OCI-LY7 (cell line): Measurements from ENCODE around the gene ERBB2. TPM values are rescaled to one million over a fixed set of nuclear protein-coding genes. Genes with fewer than 3 reads are reported as not detected.
A peak's percentile ranks its signal among the peaks of the same experiment; 100 is the strongest.

Experiments
- BruUV-seq: library from RNA; stranded (reverse); fragments of 400-500 nt; replicated peaks from 2 replicates; lab custom pipeline; 2021; lab: Mats Ljungman, UMichigan
- CTCF ChIA-PET: fragments of 300-600 bp; sonication (Branson Sonifier 250); formaldehyde crosslinking; loops from one replicate; lab custom pipeline; 2022; ENCODE audit warnings: antibody characterized with exemption; ENCODE audit not compliant: unreplicated experiment; lab: Charles Lee
- POLR2A ChIA-PET: fragments of 300-600 bp; sonication (Branson Sonifier 250); formaldehyde crosslinking; loops from one replicate; lab custom pipeline; 2022; ENCODE audit warnings: antibody characterized with exemption; lab: Charles Lee
- DNase-seq: peaks from one replicate; pipeline ENCODE4 v3.0.0-alpha.2; 2015; ENCODE audit warnings: low spot score
- H2AFZ ChIP-seq: fragments of 200-600 bp; sonication (generic), shearing (Covaris generic); 2 replicates; pipeline ENCODE4 v1.6.1; 2014; ENCODE audit warnings: mild to moderate bottlenecking, antibody characterized with exemption, low read length, moderate library complexity
- H3K27ac ChIP-seq: fragments of 200-600 bp; sonication (generic); 2 replicates; pipeline ENCODE4 v1.5.1; 2014; ENCODE audit warnings: mixed run types, low read depth, mild to moderate bottlenecking, moderate library complexity, low read length, inconsistent platforms; ENCODE audit not compliant: poor library complexity, severe bottlenecking
- H3K36me3 ChIP-seq: fragments of 200-600 bp; sonication (generic); 2 replicates; pipeline ENCODE4 v1.6.1; 2014; ENCODE audit warnings: mild to moderate bottlenecking, antibody characterized with exemption, low read length, moderate library complexity, mixed read lengths; ENCODE audit not compliant: insufficient read depth
- H3K4me1 ChIP-seq: fragments of 200-600 bp; sonication (generic); 2 replicates; pipeline ENCODE4 v1.5.1; 2014; ENCODE audit warnings: mild to moderate bottlenecking, low read length; ENCODE audit not compliant: insufficient read depth, poor library complexity, severe bottlenecking
- H3K4me2 ChIP-seq: fragments of 200-600 bp; sonication (generic); 2 replicates; pipeline ENCODE4 v1.6.1; 2014; ENCODE audit warnings: mild to moderate bottlenecking, low read length
- H3K4me3 ChIP-seq: fragments of 200-600 bp; sonication (generic); 2 replicates; pipeline ENCODE4 v1.5.1; 2014; ENCODE audit warnings: mild to moderate bottlenecking, low read depth, low read length; ENCODE audit not compliant: poor library complexity, severe bottlenecking
- H3K79me2 ChIP-seq: fragments of 200-600 bp; sonication (generic); 2 replicates; pipeline ENCODE4 v1.6.1; 2016; ENCODE audit warnings: low read depth, mild to moderate bottlenecking, low read length, moderate library complexity, mixed read lengths; ENCODE audit not compliant: insufficient read depth
- H3K9me2 ChIP-seq: fragments of 200-600 bp; sonication (generic); 2 replicates; pipeline ENCODE4 v1.6.1; 2016; ENCODE audit warnings: mild to moderate bottlenecking, low read length, mixed read lengths; ENCODE audit not compliant: insufficient read depth
- H3K9me3 ChIP-seq: fragments of 200-600 bp; sonication (generic); 2 replicates; pipeline ENCODE4 v1.6.1; 2014; ENCODE audit warnings: mild to moderate bottlenecking, mixed run types, low read length, mixed read lengths
- H4K20me1 ChIP-seq: fragments of 200-600 bp; sonication (generic); 2 replicates; pipeline ENCODE4 v1.6.1; 2014; ENCODE audit warnings: mild to moderate bottlenecking, antibody characterized with exemption, low read length, moderate library complexity, mixed read lengths; ENCODE audit not compliant: insufficient read depth
- EZH2phosphoT487 ChIP-seq: fragments of 200-600 bp; sonication (generic); IDR thresholded peaks from 2 replicates; pipeline ENCODE4 v1.6.1; 2018; ENCODE audit warnings: low read depth, borderline replicate concordance, mild to moderate bottlenecking, mixed run types, antibody characterized with exemption, low read length, moderate library complexity, mixed read lengths
- intact Hi-C: fragments of 100-400 bp; cut with micrococcal nuclease; formaldehyde crosslinking; loops from one replicate; pipeline ENCODE4 v1.10.0; 2022; ENCODE audit not compliant: unreplicated experiment
- total RNA-seq, 2 experiments: library from RNA; depleted of rRNA in 1 of 2; stranded (reverse); fragments of >200 nt in 1 of 2; shearing (Covaris generic) in 1 of 2; gene quantifications; 2 replicates each; pipeline ENCODE4 v1.2.3, GENCODE V29; 2014 to 2022
- TF ChIP-seq, protein P1 (sequence below): fragments of 200-600 bp; sonication (generic); conservative IDR thresholded peaks from 2 replicates; pipeline ENCODE4 v1.5.1; 2014; ENCODE audit warnings: mild to moderate bottlenecking, antibody characterized with exemption, low read length, moderate library complexity, mixed read lengths

Gene ERBB2
- total RNA-seq, 2 experiments from 2014 or later, result 6.5 to 11.4 TPM

DNA sequence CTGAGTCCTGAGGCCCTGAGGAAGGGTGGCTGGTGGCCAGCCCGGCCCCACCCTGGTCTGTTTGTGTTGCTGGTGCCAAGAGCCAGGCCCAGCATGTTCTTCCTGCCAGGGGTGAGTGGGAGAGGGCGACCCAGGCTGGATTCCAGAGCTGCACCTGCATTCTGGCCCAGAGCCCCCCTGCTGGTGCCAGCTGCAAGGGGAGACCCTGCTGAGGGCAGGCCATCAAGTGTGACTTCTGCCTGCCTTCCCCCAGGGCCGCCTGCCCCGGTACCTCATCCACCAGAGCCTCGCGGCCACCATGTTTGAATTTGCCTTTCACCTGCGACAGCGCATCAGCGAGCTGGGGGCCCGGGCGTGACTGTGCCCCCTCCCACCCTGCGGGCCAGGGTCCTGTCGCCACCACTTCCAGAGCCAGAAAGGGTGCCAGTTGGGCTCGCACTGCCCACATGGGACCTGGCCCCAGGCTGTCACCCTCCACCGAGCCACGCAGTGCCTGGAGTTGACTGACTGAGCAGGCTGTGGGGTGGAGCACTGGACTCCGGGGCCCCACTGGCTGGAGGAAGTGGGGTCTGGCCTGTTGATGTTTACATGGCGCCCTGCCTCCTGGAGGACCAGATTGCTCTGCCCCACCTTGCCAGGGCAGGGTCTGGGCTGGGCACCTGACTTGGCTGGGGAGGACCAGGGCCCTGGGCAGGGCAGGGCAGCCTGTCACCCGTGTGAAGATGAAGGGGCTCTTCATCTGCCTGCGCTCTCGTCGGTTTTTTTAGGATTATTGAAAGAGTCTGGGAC lies 37.1 kb upstream of the ERBB2 start:
- no peak for DNase-seq
- H3K9me3 ChIP-seq, result no peaks in the 10 kb centered on the region
- H3K4me2 ChIP-seq, result no peak overlapping the region
- intact Hi-C loops, result no loop called here
- H4K20me1 ChIP-seq, result no peaks in the 10 kb centered on the region
- H3K4me3 ChIP-seq, result no peak overlapping the region
- H3K9me2 ChIP-seq, result no peaks in the 10 kb centered on the region
- POLR2A ChIA-PET, result no interaction called here
- H3K79me2 ChIP-seq, result no peaks in the 10 kb centered on the region
- BruUV-seq, result TSS peak; percentile 81
- H3K36me3 ChIP-seq, result peaks cover 28% of the 10 kb centered on the region; the same call in 1 of the 2 replicates
- H2AFZ ChIP-seq, result no peak overlapping the region
- H3K4me1 ChIP-seq, result peaks cover 4% of the 10 kb centered on the region
- H3K27ac ChIP-seq, result no peak overlapping the region
- CTCF ChIA-PET, result no interaction called here
- no peak for TF ChIP-seq EZH2phosphoT487

- Histone ChIP-seq H3K79me2 (no peaks in the 10 kb centered on the region), H3K27ac (no peak overlapping the region), H3K4me2 (no peak overlapping the region), H3K4me3 (no peak overlapping the region), H3K4me1 (peaks cover 4% of the 10 kb centered on the region), H3K9me2 (no peaks in the 10 kb centered on the region), H3K9me3 (no peaks in the 10 kb centered on the region), H4K20me1 (no peaks in the 10 kb centered on the region), H3K36me3 (peaks cover 25% of the 10 kb centered on the region; the same call in 1 of the 2 replicates), H2AFZ (no peak overlapping the region)
- POLR2A ChIA-PET, result no interaction called here
- intact Hi-C loops, result no loop called here
- CTCF ChIA-PET, result no interaction called here
- DNase-seq, result no peak
- no peak for TF ChIP-seq EZH2phosphoT487
- TF ChIP-seq, protein P1, sequence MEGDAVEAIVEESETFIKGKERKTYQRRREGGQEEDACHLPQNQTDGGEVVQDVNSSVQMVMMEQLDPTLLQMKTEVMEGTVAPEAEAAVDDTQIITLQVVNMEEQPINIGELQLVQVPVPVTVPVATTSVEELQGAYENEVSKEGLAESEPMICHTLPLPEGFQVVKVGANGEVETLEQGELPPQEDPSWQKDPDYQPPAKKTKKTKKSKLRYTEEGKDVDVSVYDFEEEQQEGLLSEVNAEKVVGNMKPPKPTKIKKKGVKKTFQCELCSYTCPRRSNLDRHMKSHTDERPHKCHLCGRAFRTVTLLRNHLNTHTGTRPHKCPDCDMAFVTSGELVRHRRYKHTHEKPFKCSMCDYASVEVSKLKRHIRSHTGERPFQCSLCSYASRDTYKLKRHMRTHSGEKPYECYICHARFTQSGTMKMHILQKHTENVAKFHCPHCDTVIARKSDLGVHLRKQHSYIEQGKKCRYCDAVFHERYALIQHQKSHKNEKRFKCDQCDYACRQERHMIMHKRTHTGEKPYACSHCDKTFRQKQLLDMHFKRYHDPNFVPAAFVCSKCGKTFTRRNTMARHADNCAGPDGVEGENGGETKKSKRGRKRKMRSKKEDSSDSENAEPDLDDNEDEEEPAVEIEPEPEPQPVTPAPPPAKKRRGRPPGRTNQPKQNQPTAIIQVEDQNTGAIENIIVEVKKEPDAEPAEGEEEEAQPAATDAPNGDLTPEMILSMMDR, result no peak
- BruUV-seq, result no TSS peak
Observed at GRCh38 chr17:39663340-39663687, 36.5 kb upstream of the ERBB2 start.

- no peak for TF ChIP-seq EZH2phosphoT487
- TF ChIP-seq, protein P1, result no peak
- intact Hi-C loops, result no loop called here
- H3K9me3 ChIP-seq, result no peaks in the 10 kb centered on the region
- H3K36me3 ChIP-seq, result peaks cover 21% of the 10 kb centered on the region; the same call in 1 of the 2 replicates
- no peak for DNase-seq
- no peaks in the 10 kb centered on the region for H4K20me1 ChIP-seq
- no peak overlapping the region for H3K27ac ChIP-seq
- H3K9me2 ChIP-seq, result no peaks in the 10 kb centered on the region
- CTCF ChIA-PET, result no interaction called here
- no TSS peak for BruUV-seq
- peaks cover 4% of the 10 kb centered on the region for H3K4me1 ChIP-seq
- H3K4me2 ChIP-seq, result no peak overlapping the region
- no peak overlapping the region for H3K4me3 ChIP-seq
- POLR2A ChIA-PET, result no interaction called here
- no peaks in the 10 kb centered on the region for H3K79me2 ChIP-seq
- H2AFZ ChIP-seq, result no peak overlapping the region
Observed at GRCh38 chr17:39663688-39664580, 35.9 kb upstream of the ERBB2 start.
